CD4-positive, alpha-beta T cell treated with Interleukin-17A for 1 hour (primary cell): ENCODE results near the gene RIOK1.

Experiments
- DNase-seq: peaks from one replicate; pipeline ENCODE4 v3.0.0-alpha.2; 2020

The RIOK1 gene

DNA sequence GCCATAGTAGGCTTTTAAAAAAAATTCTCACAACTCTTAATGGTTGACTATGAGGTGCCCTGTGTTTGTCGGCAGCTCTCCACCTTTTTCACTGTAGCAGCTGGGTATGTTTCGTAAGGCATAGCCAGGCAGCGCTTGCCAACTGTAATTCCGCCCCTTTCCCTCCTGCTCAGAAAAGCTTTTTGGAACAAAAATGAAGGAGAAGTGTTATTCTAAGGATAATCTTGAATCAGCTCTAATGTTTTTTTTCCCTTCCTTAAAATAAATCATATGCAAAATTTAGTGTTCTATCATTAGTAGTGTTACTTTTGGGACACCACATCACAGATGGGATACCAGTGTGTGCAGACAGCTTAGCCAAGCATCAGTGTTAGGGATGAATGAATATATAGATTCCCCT, 21.2 kb downstream of the RIOK1 start:
- no peak for DNase-seq

DNA sequence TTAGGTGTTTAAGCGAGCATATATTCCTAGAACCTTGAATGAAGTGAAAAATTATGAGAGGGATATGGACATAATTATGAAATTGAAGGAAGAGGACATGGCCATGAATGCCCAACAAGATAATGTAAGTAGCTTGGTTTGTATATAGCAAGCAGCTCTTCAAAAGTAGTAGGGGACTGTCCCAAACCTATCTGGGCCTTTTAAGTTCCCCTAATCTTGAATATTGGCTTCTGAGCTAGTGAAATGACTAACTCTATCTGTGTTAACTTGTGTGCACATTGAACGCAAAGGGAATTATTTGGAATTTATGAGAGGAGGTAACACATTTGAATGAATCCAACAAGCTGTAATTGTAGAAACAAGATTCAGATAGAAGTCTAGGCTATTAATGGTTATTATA, 21.7 kb downstream of the RIOK1 start:
- DNase-seq = no peak

DNA sequence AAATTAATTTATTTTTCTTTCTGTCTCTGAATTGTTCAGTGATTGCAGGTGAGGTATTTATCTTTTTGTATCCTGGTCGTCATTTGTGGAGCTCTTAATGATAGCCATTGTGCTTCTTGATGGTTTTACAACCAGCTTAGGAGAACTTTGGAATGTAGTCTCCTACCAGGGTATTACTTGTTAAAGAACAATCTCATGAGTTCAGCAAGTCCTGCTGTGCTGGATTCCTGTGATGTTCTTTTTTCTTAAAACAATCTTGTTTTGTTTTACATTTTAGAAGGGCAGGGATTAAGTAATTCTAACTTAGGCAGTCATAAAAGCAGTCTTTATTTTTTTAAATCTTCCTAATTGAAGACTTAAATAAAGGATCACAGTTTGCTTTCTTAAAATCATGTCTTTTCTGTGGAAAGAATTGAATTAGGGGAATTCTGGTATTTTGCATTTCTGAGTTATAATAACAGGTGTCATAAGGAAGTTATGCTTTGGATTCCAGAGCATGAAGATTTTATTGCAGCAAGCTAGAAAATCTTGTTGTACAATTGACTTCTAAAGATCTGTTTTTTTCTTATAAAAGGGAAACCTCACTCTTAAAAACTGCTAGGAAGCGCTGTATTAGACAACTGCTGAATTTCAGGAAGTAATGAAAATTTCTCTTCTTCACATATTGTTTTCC, 23.7 kb downstream of the RIOK1 start:
- DNase-seq = no peak

DNA sequence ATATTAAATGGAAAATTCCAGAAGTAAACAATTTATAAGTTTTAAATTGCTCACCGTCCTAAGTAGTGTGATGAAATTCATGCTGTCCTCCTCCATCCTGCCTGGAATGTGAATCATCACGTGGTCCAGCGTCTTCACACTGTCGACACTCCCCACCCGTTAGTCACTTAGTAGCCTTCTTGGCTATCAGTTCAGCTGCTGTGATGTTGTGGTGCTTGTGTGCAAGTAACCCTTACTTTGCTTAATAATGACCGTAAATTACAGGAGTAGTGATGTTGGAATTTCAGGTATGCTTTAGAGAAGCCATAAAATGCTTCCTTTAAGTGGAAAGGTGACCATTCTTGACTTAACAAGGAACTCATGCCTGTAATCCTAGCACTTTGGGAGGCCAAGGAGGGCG, 25.2 kb downstream of the RIOK1 start:
- no peak for DNase-seq

DNA sequence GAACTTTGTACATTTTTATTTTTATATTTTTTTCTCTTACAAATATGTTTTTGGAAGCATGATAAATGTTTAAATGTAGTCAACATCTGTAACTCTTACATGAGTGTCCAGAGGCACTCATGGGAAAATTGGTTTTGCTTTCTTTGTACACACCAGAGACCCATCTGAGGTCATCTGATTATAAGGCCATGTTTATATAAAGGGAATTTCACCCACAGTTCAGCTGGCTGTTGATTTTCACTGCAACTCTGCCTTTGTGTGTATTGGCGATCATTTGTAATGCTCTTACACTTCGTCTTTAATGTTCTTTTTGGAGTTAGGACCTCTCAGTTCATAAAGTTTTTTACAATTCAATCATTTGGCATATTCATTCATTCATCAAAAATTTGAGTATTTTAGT, 28.1 kb downstream of the RIOK1 start:
- no peak for DNase-seq

DNA sequence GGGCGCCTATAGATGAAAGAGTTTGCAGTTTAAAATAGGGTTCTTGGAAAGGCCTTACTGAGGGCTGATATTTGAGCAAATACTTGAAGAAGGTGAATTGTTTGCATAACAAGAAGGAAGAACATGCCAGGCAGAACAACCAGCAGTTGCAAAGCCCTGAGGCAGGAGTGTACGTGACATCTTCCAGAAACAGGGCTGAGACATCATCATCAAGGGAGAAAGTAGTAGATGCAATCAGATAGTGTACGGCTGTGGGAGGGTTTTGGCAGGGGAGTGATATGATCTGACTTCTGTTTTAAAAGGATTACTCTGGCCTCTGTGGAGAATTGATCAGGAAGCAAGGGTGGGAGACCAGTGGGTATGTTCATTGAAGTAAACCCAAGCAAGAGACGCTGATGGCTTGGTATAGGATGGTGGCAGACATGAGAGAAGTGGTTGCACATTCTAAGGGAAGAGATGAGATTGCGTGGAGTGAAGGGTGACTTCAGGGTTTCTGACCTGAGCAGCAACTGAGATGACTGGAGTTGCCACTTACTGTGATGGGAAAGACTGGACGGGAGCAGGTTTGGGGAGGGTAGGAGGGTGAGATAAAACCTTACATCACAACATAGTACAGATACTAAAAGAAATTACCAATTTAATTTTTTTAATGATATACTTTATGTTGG, 28.8 kb downstream of the RIOK1 start:
- DNase-seq = no peak

DNA sequence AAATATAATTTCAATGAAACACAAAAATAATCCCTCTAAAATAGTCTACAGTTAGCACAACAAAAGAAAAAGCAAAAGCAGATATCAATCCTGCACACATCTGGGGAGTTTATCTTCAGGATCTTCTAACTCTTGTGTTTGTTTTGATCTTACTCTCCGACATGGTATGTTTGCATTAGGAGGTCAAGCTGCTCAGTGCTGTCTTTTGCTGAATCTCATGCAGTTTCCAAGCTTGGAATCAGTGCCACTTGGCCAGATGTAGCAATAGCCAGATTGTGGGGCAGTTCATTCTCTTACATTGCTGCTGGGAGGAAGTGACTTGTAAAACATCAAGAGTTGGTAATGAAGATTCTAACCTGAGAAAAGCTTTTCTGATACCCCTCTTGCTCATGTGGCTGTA, 29.5 kb downstream of the RIOK1 start:
- DNase-seq = no peak

DNA sequence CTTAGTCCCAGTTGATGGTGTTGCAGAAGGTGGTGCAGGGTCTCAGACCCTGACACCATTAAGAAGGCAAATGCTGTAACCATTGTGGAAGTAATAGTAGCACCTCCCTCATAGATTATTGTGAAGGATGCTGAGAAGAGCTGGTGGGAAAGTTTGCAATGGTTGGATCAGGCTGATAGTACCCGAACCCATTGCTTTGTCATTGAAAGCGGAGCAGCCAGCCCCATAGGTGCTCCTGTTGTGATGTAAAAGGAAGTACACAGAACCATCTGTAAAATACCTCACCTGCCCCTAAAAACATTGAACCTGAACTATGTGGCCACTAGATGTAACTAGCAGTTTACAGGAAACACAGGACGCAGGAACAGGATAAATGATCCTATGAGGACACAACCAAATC, 31.5 kb downstream of the RIOK1 start:
- no peak for DNase-seq

DNA sequence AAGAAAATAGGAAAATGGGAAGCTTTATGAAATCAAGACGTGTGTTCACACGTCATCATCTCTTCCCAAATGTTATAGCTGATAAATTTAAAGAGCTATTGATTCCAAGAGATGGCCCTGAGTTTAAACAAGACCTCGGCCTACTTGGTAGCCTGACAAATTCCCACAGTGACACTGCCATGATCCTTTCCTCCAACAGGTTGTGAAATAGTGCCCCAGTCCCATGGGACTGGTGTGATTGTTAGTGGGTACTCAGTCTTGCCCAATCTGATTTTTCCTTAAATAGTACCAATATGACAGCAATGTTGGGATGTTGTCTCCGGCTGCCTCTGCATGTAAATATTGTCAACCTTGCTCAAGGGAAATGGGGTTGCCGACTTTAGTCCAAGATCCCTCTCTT, 34.5 kb downstream of the RIOK1 start:
- no peak for DNase-seq

DNA sequence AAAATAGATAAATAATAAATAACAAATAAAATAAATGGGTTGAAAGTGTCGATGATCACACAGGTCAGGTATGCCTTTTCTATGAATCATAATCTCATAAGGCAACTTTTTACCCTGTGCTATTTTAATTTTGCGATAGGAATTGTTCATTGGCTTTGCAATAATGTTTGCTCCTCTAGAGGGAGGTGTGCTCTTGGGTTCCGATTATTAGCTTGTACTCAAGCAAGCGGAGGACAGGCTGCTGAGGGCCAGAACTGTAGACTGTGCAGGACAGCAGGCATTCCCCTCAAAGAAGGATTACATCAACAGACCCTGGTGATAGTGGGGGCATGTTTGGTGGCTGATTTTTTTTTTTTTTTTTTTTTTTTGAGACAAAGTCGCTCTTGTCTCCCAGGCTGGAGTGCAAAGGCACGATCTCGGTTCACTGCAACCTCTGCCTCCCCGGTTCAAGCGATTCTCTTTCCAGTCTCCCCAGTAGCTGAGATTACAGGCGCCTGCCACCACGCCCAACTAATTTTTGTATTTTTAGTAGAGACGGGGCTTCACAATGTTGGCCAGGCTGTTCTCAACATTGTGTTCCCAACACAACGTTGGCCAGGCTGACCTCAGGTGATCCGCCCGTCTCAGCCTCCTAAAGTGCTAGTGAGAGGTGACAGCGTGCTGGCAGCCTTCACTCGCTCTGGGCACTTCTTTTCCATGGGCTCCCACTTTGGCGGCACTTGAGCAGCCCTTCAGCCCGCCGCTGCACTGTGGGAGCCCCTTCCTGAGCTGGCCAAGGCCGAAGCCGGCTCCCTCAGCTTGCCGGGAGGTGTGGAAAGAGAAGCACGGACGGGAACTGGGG, 35.6 kb downstream of the RIOK1 start:
- DNase-seq = no peak

DNA sequence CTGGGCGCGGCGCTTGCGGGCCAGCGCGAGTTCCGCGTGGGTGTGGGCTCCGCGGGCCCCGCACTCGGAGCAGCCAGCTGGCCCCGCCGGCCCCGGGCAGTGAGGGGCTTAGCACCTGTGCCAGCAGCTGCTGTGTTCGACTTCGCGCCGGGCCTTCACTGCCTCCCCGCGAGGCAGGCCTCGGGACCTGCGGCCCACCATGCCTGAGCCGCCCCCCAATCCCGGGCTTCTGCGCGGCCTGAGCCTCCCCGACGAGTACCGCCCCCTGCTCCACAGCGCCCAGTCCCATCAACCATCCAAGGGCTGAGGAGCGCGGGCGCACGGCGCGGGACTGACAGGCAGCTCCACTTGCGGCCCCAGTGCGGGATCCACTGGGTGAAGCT, 36.2 kb downstream of the RIOK1 start:
- no peak for DNase-seq

DNA sequence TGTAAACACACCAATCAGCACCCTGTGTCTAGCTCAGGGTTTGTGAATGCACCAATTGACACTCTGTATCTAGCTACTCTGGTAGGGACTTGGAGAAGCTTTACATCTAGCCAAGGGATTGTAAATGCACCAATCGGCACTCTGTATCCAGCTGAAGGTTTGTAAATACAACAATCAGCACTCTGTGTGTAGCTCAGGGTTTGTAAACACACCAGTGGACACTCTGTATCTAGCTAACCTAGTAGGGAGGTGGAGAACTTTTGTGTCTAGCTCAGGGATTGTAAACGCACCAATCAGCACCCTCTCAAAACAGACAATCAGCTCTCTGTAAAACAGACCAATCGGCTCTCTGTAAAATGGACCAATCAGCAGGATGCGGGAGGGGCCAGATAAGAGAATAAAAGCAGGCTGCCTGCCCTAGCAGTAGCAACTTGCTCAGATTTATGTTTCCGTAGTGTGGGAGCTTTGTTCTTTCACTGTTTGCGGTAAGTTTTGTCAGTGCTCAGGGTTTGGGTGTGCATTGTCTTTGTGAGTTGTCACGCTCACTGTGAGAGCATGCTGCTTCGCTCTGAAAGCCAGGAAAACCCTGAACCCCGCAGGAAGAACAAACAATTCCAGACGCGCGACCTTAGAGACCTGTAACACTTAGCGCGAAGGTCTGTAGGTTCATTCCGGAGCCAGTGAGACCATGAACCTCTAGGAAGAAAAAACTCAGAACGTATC, 37.0 kb downstream of the RIOK1 start:
- no peak for DNase-seq

DNA sequence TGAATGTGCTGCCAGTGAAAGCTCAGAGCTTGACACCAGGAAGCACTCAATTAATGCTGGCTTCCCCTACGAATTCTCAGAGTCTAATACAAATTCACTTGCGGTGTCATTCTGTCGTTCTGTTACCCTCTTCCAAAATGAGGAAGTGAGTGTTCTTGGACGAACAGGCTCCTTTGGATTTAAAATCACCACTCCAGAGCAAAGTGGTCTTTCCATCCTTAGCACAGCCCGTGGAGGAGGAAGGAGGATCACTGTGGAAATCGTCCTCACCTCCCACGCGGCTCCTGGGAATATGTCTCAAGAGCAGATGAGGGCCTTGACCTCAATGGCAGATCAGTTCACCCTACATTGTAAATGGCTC, 41.7 kb downstream of the RIOK1 start:
- DNase-seq = no peak

DNA sequence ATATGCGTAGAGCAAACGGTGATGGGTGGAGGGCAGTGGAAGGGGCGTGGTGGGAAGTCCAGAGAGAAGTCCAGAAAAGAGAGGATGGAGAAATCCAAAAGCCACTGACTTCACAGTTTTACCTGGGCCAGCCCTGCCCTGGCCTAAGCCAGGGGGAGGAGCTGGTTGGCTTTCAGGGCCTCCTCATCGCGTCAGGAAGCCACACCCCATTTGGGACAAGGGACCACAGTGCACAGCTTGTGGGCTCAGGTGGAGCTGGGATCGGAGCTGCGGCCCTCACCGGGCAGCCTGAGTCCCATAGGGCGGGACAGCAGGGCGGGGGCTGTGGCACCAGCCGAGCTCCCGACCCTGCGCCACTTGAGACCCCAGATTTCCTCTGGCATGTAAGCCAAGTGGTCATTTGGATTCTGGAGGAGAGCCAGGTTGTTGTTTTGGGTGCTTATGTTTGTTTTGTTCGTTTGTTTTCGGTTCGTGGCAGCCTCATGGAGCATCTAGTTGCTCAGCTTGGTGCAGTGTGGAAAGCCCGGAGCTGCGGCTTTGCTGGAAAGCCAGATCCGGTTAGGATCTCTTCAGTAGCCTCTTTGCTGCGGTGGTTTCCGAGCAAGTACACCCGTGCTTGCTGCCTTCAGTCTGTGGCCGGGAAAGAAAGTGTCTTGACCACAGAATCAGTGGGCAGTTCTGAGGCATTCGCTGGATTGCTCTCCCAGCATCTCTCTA, 42.2 kb downstream of the RIOK1 start:
- no peak for DNase-seq

DNA sequence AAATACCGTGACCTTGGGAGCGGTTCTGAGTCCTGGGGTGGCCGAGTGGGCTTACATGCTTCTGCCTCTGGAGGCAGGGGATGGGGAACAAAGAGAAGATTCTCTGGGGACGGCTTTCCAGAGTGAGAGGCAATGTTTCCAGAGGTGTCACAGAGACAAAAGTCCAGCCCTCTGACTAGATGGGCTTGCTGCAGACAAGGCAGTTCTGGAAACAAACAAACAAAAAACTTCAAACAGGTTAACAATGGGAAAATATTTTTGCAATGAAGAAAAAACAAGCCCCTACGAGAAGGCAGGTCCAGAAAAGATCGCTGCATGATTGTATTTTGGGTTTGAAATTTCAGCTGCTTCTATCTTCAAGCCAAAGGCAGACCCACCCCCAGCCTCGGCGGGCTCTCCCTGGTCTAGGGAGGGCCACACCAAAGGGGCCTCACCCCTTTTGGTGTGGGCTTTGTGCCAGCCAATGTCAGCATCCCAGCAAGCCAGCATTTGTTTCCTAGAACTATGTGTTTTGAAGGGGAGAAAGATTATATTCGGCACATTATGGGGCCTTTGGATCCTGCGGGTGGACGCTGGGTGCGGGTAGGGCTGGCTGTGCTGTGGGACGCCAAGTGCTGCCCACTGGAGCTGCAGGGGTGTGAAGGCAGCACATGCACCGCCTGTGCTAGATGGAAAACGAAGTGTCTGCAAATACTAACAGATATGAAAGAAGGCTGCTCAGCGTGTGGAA, 42.9 kb downstream of the RIOK1 start:
- DNase-seq = no peak

DNA sequence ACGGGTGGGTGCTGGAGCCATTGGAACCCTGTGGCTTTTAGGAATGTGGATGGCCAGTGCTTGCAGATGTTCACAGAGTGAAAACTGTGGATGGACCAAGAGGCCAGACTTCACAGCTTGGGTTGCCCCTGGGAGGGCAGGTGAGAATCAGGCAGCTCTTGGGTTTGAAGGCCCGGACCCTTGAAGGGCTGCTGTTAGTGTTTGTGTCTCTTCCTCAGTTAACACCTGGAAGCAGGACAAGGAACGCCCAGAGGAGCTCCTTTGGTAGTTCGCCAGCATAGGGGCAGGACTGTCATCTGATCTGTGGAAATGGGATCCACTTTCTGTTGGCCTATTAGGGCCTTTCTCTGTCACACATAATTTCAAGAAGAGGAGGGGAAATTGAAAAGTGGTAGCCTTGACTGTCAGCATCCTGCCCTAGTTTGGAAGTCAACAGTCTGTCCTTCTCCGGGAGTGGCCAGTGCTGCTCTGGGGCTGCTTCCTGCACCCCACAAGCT, 43.6 kb downstream of the RIOK1 start:
- no peak for DNase-seq

DNA sequence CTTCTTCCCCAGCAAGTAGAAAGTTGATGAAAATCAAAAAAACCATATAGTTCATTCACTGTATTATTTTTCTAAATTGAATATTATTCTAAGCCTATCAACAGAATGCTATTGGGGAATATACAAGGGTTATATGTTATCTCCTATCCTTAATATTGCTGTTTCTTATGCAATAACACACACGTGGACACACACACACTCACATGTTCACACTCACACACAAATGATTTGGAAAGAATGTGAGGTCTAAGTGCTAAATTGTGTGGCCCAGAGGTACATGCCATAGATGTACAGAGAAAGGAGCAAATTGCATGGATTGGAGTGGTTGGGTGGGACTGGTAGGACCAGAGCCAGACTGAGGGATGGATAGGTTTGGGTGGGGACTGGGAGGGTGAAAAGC, 45.1 kb downstream of the RIOK1 start:
- DNase-seq = no peak

DNA sequence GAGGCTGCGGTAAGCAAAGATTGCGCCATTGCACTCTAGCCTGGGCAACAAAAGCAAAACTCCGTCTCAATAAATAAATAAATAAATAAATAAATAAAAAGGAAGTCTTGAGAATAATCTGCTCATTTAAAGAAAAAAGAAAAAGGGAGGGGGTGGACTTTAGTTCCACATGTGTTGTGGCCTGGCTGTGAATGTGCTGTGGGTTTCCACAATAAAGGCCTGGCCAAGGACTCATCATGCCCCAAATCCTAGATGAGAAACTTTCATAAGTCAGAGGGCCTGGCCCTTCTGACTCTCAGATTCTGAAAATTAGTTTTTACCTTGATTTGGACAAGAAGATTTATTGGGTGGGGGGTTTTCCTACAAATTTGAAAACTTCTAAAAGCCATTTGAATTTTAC, 48.4 kb downstream of the RIOK1 start:
- no peak for DNase-seq

DNA sequence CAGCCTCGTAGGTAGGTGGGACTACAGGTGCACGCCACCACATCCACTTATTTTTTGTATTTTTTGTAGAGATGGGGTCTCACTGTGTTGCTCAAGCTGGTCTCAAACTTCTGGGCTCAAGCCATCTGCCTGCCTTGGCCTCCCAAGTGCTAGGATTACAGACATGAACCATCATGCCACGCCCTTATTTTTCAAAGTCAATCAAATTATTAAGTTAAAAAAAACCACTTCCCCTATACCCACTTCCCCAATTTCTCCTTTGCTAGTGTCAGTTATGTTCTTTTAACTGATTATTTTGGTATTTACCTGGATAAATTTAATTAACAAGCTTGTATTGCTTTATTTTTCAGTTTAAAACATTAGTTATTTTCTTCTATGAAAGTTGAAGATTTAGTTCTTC, 49.6 kb downstream of the RIOK1 start:
- peak; percentile 2 for DNase-seq

DNA sequence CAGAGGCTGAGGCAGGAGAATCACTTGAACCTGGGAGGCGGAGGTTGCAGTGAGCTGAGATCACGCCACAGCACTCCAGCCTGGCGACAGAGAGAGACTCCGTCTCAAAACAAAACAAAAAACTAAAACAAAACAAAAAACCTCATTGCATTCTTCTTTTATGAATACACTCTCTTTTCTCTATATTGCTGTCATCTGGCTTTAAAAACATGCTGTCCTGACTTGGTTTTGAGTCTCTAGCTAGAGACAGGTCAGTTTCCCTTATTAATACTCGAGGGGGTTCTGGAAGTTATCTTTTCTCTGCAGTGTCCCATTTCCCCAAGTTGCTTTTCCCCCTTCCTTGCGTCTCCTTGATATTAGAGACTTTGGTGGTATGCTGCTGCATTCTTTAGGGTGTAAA, 50.9 kb downstream of the RIOK1 start:
- no peak for DNase-seq

DNA sequence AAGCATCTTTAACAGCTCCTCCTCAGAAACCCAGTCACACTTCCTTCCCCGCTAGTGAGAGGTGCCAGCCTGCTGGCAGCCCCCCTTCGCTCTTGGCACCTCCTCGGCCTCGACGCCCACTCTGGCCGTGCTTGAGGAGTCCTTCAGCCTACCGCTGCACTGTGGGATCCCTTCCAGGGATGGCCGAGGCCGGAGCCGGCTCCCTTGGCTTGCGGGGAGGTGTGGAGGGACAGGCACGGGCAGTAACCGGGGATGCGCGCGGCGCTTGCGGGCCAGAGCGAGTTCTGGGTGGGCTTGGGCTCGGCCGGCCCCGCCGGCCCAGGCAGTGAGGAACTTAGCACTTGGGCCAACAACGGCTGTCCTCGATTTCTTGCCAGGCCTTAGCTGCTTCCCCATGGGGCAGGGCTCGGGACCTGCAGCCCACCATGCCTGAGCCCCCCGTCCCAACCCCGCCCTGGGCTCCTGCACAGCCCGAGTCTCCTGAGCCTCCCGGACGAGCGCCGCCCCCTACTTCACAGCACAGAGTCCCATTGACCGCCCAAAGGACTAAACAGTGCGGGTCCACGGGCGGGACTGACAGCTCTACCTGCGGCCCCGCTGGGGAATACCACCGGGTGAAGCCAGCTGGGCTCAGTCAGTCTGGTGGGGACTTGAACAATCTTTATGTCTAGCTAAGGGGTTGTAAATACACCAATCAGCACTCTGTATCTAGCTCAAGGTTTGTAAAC, 51.6 kb downstream of the RIOK1 start:
- DNase-seq = no peak
